Loucy (cell line): ENCODE results near the gene SCRG1.

ENCODE experiments used
- H2AFZ ChIP-seq: fragments of 200-600 bp; sonication (generic); 2 replicates; pipeline ENCODE4 v1.6.0; 2016; ENCODE audit warnings: antibody characterized with exemption, mild to moderate bottlenecking, low read length, moderate library complexity
- H3F3A ChIP-seq: fragments of 200-600 bp; 2 replicates; pipeline ENCODE4 v1.6.0; 2016; ENCODE audit warnings: antibody characterized with exemption, low read depth, mild to moderate bottlenecking
- H3K27me3 ChIP-seq: fragments of 200-600 bp; sonication (generic); 2 replicates; pipeline ENCODE4 v1.6.1; 2014; ENCODE audit warnings: low read length, mild to moderate bottlenecking; ENCODE audit not compliant: insufficient read depth, poor library complexity, severe bottlenecking
- H3K36me3 ChIP-seq: fragments of 200-600 bp; sonication (generic); 2 replicates; pipeline ENCODE4 v1.6.1; 2016; ENCODE audit warnings: low read length; ENCODE audit not compliant: insufficient read depth
- H3K4me1 ChIP-seq: fragments of 200-600 bp; sonication (generic); 2 replicates; pipeline ENCODE4 v1.5.1; 2014; ENCODE audit warnings: low read length, mild to moderate bottlenecking; ENCODE audit not compliant: insufficient read depth, poor library complexity, severe bottlenecking
- H3K4me2 ChIP-seq: fragments of 200-600 bp; sonication (generic); 2 replicates; pipeline ENCODE4 v1.6.0; 2014; ENCODE audit warnings: antibody characterized with exemption, low read length, low read depth, mild to moderate bottlenecking; ENCODE audit not compliant: poor library complexity, severe bottlenecking
- H3K4me3 ChIP-seq: fragments of 200-600 bp; sonication (generic); 2 replicates; pipeline ENCODE4 v1.5.1; 2014; ENCODE audit warnings: low read length, mild to moderate bottlenecking, mixed read lengths; ENCODE audit not compliant: poor library complexity, severe bottlenecking
- H3K79me2 ChIP-seq: fragments of 200-600 bp; sonication (generic); 2 replicates; pipeline ENCODE4 v1.6.1; 2014; ENCODE audit warnings: low read length; ENCODE audit not compliant: insufficient read depth
- H3K9ac ChIP-seq: fragments of 200-600 bp; sonication (generic); 2 replicates; pipeline ENCODE4 v1.6.0; 2014; ENCODE audit warnings: mild to moderate bottlenecking, low read depth, low read length, moderate library complexity; ENCODE audit not compliant: poor library complexity, severe bottlenecking
- H3K9me2 ChIP-seq: fragments of 200-600 bp; sonication (generic); replicated peaks from 2 replicates; pipeline ENCODE4 v1.6.1; 2016; ENCODE audit warnings: low read depth, low read length, mixed read lengths
- H3K9me3 ChIP-seq: fragments of 200-600 bp; sonication (generic); 2 replicates; pipeline ENCODE4 v1.6.1; 2014; ENCODE audit warnings: mild to moderate bottlenecking, antibody characterized with exemption, low read length, low read depth; ENCODE audit not compliant: insufficient read depth
- H4K20me1 ChIP-seq: fragments of 200-600 bp; sonication (generic); 2 replicates; pipeline ENCODE4 v1.6.0; 2014; ENCODE audit warnings: antibody characterized with exemption, low read length, mild to moderate bottlenecking; ENCODE audit not compliant: insufficient read depth, poor library complexity, severe bottlenecking
- CTCF ChIP-seq: fragments of 200-600 bp; sonication (generic); conservative IDR thresholded peaks from 2 replicates; pipeline ENCODE4 v1.5.1; 2014; ENCODE audit warnings: mild to moderate bottlenecking, antibody characterized with exemption, low read length
- EZH2phosphoT487 ChIP-seq: fragments of 200-600 bp; IDR thresholded peaks from 2 replicates; pipeline ENCODE4 v1.6.1; 2018; ENCODE audit warnings: antibody characterized with exemption, mild to moderate bottlenecking, moderate library complexity, borderline replicate concordance

SCRG1 gene

GRCh38 chr4:173420801-173421200 is 21.9 kb upstream of the SCRG1 start:
- H3K4me2 ChIP-seq, result no peak overlapping the region
- no peak overlapping the region for H3K9ac ChIP-seq
- H4K20me1 ChIP-seq, result no peaks in the 10 kb centered on the region
- H3K79me2 ChIP-seq, result no peaks in the 10 kb centered on the region
- H3F3A ChIP-seq, result no peaks in the 10 kb centered on the region
- H3K36me3 ChIP-seq, result no peaks in the 10 kb centered on the region
- no peak overlapping the region for H3K4me3 ChIP-seq
- no peaks in the 10 kb centered on the region for H3K9me2 ChIP-seq
- H3K4me1 ChIP-seq, result no peaks in the 10 kb centered on the region
- no peak overlapping the region for H2AFZ ChIP-seq
- H3K27me3 ChIP-seq, result no peaks in the 10 kb centered on the region
- H3K9me3 ChIP-seq, result no peaks in the 10 kb centered on the region
- TF ChIP-seq CTCF (no peak), EZH2phosphoT487 (no peak)

GRCh38 chr4:173420324-173420752 is 21.4 kb upstream of the SCRG1 start:
- H3K9ac ChIP-seq, result no peak overlapping the region
- no peaks in the 10 kb centered on the region for H3K27me3 ChIP-seq
- TF ChIP-seq EZH2phosphoT487 (no peak), CTCF (peak; percentile 74)
- H3K9me3 ChIP-seq, result no peaks in the 10 kb centered on the region
- no peak overlapping the region for H3K4me3 ChIP-seq
- no peak overlapping the region for H2AFZ ChIP-seq
- H3K4me2 ChIP-seq, result no peak overlapping the region
- no peaks in the 10 kb centered on the region for H4K20me1 ChIP-seq
- H3K79me2 ChIP-seq, result no peaks in the 10 kb centered on the region
- H3K4me1 ChIP-seq, result no peaks in the 10 kb centered on the region
- H3K36me3 ChIP-seq, result no peaks in the 10 kb centered on the region
- no peaks in the 10 kb centered on the region for H3F3A ChIP-seq
- H3K9me2 ChIP-seq, result no peaks in the 10 kb centered on the region

GRCh38 chr4:173418639-173419038 is 19.7 kb upstream of the SCRG1 start:
- no peaks in the 10 kb centered on the region for H3F3A ChIP-seq

More at GRCh38 chr4:173418639-173419038, 19.7 kb upstream of the SCRG1 start:
- Histone ChIP-seq H3K4me3 (no peak overlapping the region), H3K4me2 (no peak overlapping the region), H3K9me3 (no peaks in the 10 kb centered on the region), H3K9ac (no peak overlapping the region), H4K20me1 (no peaks in the 10 kb centered on the region), H3K79me2 (no peaks in the 10 kb centered on the region), H3K4me1 (no peaks in the 10 kb centered on the region), H2AFZ (no peak overlapping the region), H3K27me3 (no peaks in the 10 kb centered on the region), H3K9me2 (no peaks in the 10 kb centered on the region), H3K36me3 (no peaks in the 10 kb centered on the region)
- TF ChIP-seq CTCF (no peak), EZH2phosphoT487 (no peak)
